ENCODE data around the gene PROC.
"Not testable (repeated sequence)": the region's sequence is repeated elsewhere in the genome, so short reads cannot be mapped to it uniquely, and the experiment has no call there.

The PROC gene

GRCh38 chr2:127406454-127406853 lies 11.8 kb upstream of the PROC start:
- H3K36me3 ChIP-seq (ENCODE audit: control insufficient read depth in 1 of 2, insufficient read depth in 2 of 2, low read length in 2 of 2), result no peaks in the 10 kb centered on the region
- no peak overlapping the region for H3K27ac ChIP-seq (ENCODE audit: low read depth, low read length)
- no peak overlapping the region for H3K4me3 ChIP-seq (ENCODE audit: low read depth in 1 of 2, low read length in 2 of 2)
- H3K9ac ChIP-seq (ENCODE audit: low read depth in 1 of 2, low read length in 2 of 2), result no peak overlapping the region
- H3K27me3 ChIP-seq (ENCODE audit: control insufficient read depth in 1 of 2, insufficient read depth in 2 of 2, low read length in 2 of 2), result no peaks in the 10 kb centered on the region
- no peaks in the 10 kb centered on the region for H3K9me3 ChIP-seq (ENCODE audit: control insufficient read depth in 1 of 2, low read length in 2 of 2)
- peaks cover 46 to 48% of the 10 kb centered on the region in 2 donors for H3K4me1 ChIP-seq (ENCODE audit: control insufficient read depth in 1 of 2, insufficient read depth in 2 of 2, low read length in 2 of 2)

- no peaks in the 10 kb centered on the region for H3K36me3 ChIP-seq (ENCODE audit: control insufficient read depth in 1 of 2, insufficient read depth in 2 of 2, low read length in 2 of 2)
- H3K27ac ChIP-seq (ENCODE audit: low read depth, low read length), result peak overlapping the region; percentile 41
- no peaks in the 10 kb centered on the region for H3K27me3 ChIP-seq (ENCODE audit: control insufficient read depth in 1 of 2, insufficient read depth in 2 of 2, low read length in 2 of 2)
- no peak overlapping the region for H3K9ac ChIP-seq (ENCODE audit: low read depth in 1 of 2, low read length in 2 of 2)
- no peaks in the 10 kb centered on the region for H3K9me3 ChIP-seq (ENCODE audit: control insufficient read depth in 1 of 2, low read length in 2 of 2)
- H3K4me3 ChIP-seq (ENCODE audit: low read depth in 1 of 2, low read length in 2 of 2), result no peak overlapping the region
- peaks cover 41 to 44% of the 10 kb centered on the region in 2 donors for H3K4me1 ChIP-seq (ENCODE audit: control insufficient read depth in 1 of 2, insufficient read depth in 2 of 2, low read length in 2 of 2)
These were observed 11.1 kb upstream of the PROC start for GRCh38 chr2:127407091-127407490.

GRCh38 chr2:127407661-127408003 lies 10.6 kb upstream of the PROC start:
- no peaks in the 10 kb centered on the region for H3K9me3 ChIP-seq (ENCODE audit: control insufficient read depth in 1 of 2, low read length in 2 of 2)
- no peaks in the 10 kb centered on the region for H3K27me3 ChIP-seq (ENCODE audit: control insufficient read depth in 1 of 2, insufficient read depth in 2 of 2, low read length in 2 of 2)
- peak overlapping the region; percentile 41 for H3K27ac ChIP-seq (ENCODE audit: low read depth, low read length)
- peaks cover 36 to 39% of the 10 kb centered on the region in 2 donors for H3K4me1 ChIP-seq (ENCODE audit: control insufficient read depth in 1 of 2, insufficient read depth in 2 of 2, low read length in 2 of 2)
- no peaks in the 10 kb centered on the region for H3K36me3 ChIP-seq (ENCODE audit: control insufficient read depth in 1 of 2, insufficient read depth in 2 of 2, low read length in 2 of 2)
- H3K4me3 ChIP-seq (ENCODE audit: low read depth in 1 of 2, low read length in 2 of 2), result peak overlapping the region; percentile 26 to 41
- H3K9ac ChIP-seq (ENCODE audit: low read depth in 1 of 2, low read length in 2 of 2), result no peak overlapping the region

GRCh38 chr2:127408004-127408806 lies 10.0 kb upstream of the PROC start:
- Histone ChIP-seq H3K36me3 (ENCODE audit: control insufficient read depth in 1 of 2, insufficient read depth in 2 of 2, low read length in 2 of 2) (no peaks in the 10 kb centered on the region), H3K9ac (ENCODE audit: low read depth in 1 of 2, low read length in 2 of 2) (peak overlapping the region; percentile 67 to 75)

GRCh38 chr2:127408807-127409099 lies 9.5 kb upstream of the PROC start:
- Histone ChIP-seq H3K4me1 (ENCODE audit: control insufficient read depth in 1 of 2, insufficient read depth in 2 of 2, low read length in 2 of 2) (peaks cover 30 to 34% of the 10 kb centered on the region in 2 donors), H3K4me3 (ENCODE audit: low read depth in 1 of 2, low read length in 2 of 2) (peak overlapping the region in 1 of 2 donors; percentile 67), H3K27me3 (ENCODE audit: control insufficient read depth in 1 of 2, insufficient read depth in 2 of 2, low read length in 2 of 2) (no peaks in the 10 kb centered on the region), H3K9me3 (ENCODE audit: control insufficient read depth in 1 of 2, low read length in 2 of 2) (no peaks in the 10 kb centered on the region), H3K9ac (ENCODE audit: low read depth in 1 of 2, low read length in 2 of 2) (no peak overlapping the region), H3K36me3 (ENCODE audit: control insufficient read depth in 1 of 2, insufficient read depth in 2 of 2, low read length in 2 of 2) (no peaks in the 10 kb centered on the region), H3K27ac (ENCODE audit: low read depth, low read length) (peak overlapping the region; percentile 75)

More at GRCh38 chr2:127408004-127408806, 10.0 kb upstream of the PROC start:
- Histone ChIP-seq H3K4me1 (ENCODE audit: control insufficient read depth in 1 of 2, insufficient read depth in 2 of 2, low read length in 2 of 2) (peaks cover 30 to 34% of the 10 kb centered on the region in 2 donors), H3K27ac (ENCODE audit: low read depth, low read length) (peak overlapping the region; percentile 75), H3K9me3 (ENCODE audit: control insufficient read depth in 1 of 2, low read length in 2 of 2) (no peaks in the 10 kb centered on the region), H3K27me3 (ENCODE audit: control insufficient read depth in 1 of 2, insufficient read depth in 2 of 2, low read length in 2 of 2) (no peaks in the 10 kb centered on the region), H3K4me3 (ENCODE audit: low read depth in 1 of 2, low read length in 2 of 2) (peak overlapping the region; percentile 53 to 67)

GRCh38 chr2:127409716-127410115 lies 8.5 kb upstream of the PROC start:
- H3K9ac ChIP-seq (ENCODE audit: low read depth in 1 of 2, low read length in 2 of 2); H3K27ac ChIP-seq (ENCODE audit: low read depth, low read length); H3K9me3 ChIP-seq (ENCODE audit: control insufficient read depth in 1 of 2, low read length in 2 of 2); H3K4me3 ChIP-seq (ENCODE audit: low read depth in 1 of 2, low read length in 2 of 2); H3K27me3 ChIP-seq (ENCODE audit: control insufficient read depth in 1 of 2, insufficient read depth in 2 of 2, low read length in 2 of 2); H3K36me3 ChIP-seq (ENCODE audit: control insufficient read depth in 1 of 2, insufficient read depth in 2 of 2, low read length in 2 of 2): not testable (repeated sequence)
- peaks cover 26 to 31% of the 10 kb centered on the region in 2 donors for H3K4me1 ChIP-seq (ENCODE audit: control insufficient read depth in 1 of 2, insufficient read depth in 2 of 2, low read length in 2 of 2)

GRCh38 chr2:127410871-127411652 lies 7.2 kb upstream of the PROC start:
- Histone ChIP-seq H3K4me3 (ENCODE audit: low read depth in 1 of 2, low read length in 2 of 2) (no peak overlapping the region), H3K27me3 (ENCODE audit: control insufficient read depth in 1 of 2, insufficient read depth in 2 of 2, low read length in 2 of 2) (no peaks in the 10 kb centered on the region), H3K36me3 (ENCODE audit: control insufficient read depth in 1 of 2, insufficient read depth in 2 of 2, low read length in 2 of 2) (no peaks in the 10 kb centered on the region), H3K9me3 (ENCODE audit: control insufficient read depth in 1 of 2, low read length in 2 of 2) (no peaks in the 10 kb centered on the region), H3K4me1 (ENCODE audit: control insufficient read depth in 1 of 2, insufficient read depth in 2 of 2, low read length in 2 of 2) (peaks cover 23 to 25% of the 10 kb centered on the region in 2 donors), H3K9ac (ENCODE audit: low read depth in 1 of 2, low read length in 2 of 2) (no peak overlapping the region), H3K27ac (ENCODE audit: low read depth, low read length) (no peak overlapping the region)

GRCh38 chr2:127411653-127412369 lies 6.4 kb upstream of the PROC start:
- no peak overlapping the region for H3K9ac ChIP-seq (ENCODE audit: low read depth in 1 of 2, low read length in 2 of 2)
- no peak overlapping the region for H3K4me3 ChIP-seq (ENCODE audit: low read depth in 1 of 2, low read length in 2 of 2)
- H3K4me1 ChIP-seq (ENCODE audit: control insufficient read depth in 1 of 2, insufficient read depth in 2 of 2, low read length in 2 of 2), result peaks cover 28 to 31% of the 10 kb centered on the region in 2 donors
- no peak overlapping the region for H3K27ac ChIP-seq (ENCODE audit: low read depth, low read length)
- H3K36me3 ChIP-seq (ENCODE audit: control insufficient read depth in 1 of 2, insufficient read depth in 2 of 2, low read length in 2 of 2), result no peaks in the 10 kb centered on the region
- no peaks in the 10 kb centered on the region for H3K27me3 ChIP-seq (ENCODE audit: control insufficient read depth in 1 of 2, insufficient read depth in 2 of 2, low read length in 2 of 2)
- no peaks in the 10 kb centered on the region for H3K9me3 ChIP-seq (ENCODE audit: control insufficient read depth in 1 of 2, low read length in 2 of 2)

GRCh38 chr2:127413200-127413599 lies 5.0 kb upstream of the PROC start:
- Histone ChIP-seq H3K9ac (ENCODE audit: low read depth in 1 of 2, low read length in 2 of 2) (no peak overlapping the region), H3K4me3 (ENCODE audit: low read depth in 1 of 2, low read length in 2 of 2) (no peak overlapping the region), H3K27me3 (ENCODE audit: control insufficient read depth in 1 of 2, insufficient read depth in 2 of 2, low read length in 2 of 2) (no peaks in the 10 kb centered on the region), H3K36me3 (ENCODE audit: control insufficient read depth in 1 of 2, insufficient read depth in 2 of 2, low read length in 2 of 2) (no peaks in the 10 kb centered on the region), H3K9me3 (ENCODE audit: control insufficient read depth in 1 of 2, low read length in 2 of 2) (no peaks in the 10 kb centered on the region), H3K4me1 (ENCODE audit: control insufficient read depth in 1 of 2, insufficient read depth in 2 of 2, low read length in 2 of 2) (peaks cover 24 to 27% of the 10 kb centered on the region in 2 donors), H3K27ac (ENCODE audit: low read depth, low read length) (no peak overlapping the region)
